ENCODE measurements around the gene USP34.

USP34 gene

GRCh38 chr2:61252031-61252430 lies 218.9 kb downstream of the USP34 start:
- Histone ChIP-seq H3K36me3 (peaks cover 60% of the 10 kb centered on the region), H3K27me3 (ENCODE audit: insufficient read depth, low read depth, severe bottlenecking) (no peaks in the 10 kb centered on the region), H3K9me3 (ENCODE audit: severe bottlenecking) (no peaks in the 10 kb centered on the region), H3K4me3 (ENCODE audit: low read depth, low read length) (no peak overlapping the region), H3K27ac (no peak overlapping the region)
- TF ChIP-seq CTCF (IDR thresholded peaks at IDR 0.05; ENCODE audit: low read depth, low read length): no peak
- no peak for DNase-seq

- no peaks in the 10 kb centered on the region for H3K27me3 ChIP-seq (ENCODE audit: insufficient read depth, low read depth, severe bottlenecking)
- no peak for TF ChIP-seq CTCF (IDR thresholded peaks at IDR 0.05; ENCODE audit: low read depth, low read length)
- no peaks in the 10 kb centered on the region for H3K9me3 ChIP-seq (ENCODE audit: severe bottlenecking)
- no peak overlapping the region for H3K27ac ChIP-seq
- DNase-seq: no peak
- H3K36me3 ChIP-seq: peaks cover 56% of the 10 kb centered on the region
- no peak overlapping the region for H3K4me3 ChIP-seq (ENCODE audit: low read depth, low read length)
Measured at GRCh38 chr2:61249521-61250071, 221.3 kb downstream of the USP34 start.

DNA sequence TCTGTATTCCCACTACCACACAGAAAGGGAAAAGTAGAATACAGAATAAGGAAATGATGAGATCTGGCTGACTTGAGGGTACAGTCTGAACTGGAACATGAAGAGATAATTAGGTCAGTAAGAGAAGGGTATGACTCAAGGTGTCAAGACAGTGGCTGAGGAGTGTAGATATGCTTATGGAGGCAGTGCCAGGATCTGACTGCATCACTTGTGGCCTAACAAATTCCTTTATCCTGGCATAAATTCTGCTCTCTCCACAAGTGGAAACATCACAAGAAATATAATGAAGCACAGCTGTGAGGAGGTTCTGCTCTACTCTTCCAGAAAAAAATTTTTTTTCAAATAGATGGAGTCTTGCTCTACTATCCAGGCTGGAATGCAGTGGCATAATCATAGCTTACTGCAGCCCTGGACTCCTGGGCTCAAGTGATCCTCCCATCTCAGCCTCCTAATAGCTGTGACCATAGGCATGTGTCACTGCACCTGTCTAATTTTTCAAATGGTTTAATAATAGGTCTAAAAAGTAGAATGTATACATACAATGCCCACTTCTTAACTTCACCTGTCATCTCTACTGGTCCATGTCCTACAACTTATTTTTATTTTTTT lies 223.6 kb downstream of the USP34 start:
- Histone ChIP-seq H3K36me3 (peaks cover 67% of the 10 kb centered on the region), H3K27me3 (ENCODE audit: insufficient read depth, low read depth, severe bottlenecking) (no peaks in the 10 kb centered on the region), H3K4me3 (ENCODE audit: low read depth, low read length) (no peak overlapping the region), H3K27ac (no peak overlapping the region), H3K9me3 (ENCODE audit: severe bottlenecking) (no peaks in the 10 kb centered on the region)
- TF ChIP-seq CTCF (IDR thresholded peaks at IDR 0.05; ENCODE audit: low read depth, low read length): no peak
- no peak for DNase-seq

DNA sequence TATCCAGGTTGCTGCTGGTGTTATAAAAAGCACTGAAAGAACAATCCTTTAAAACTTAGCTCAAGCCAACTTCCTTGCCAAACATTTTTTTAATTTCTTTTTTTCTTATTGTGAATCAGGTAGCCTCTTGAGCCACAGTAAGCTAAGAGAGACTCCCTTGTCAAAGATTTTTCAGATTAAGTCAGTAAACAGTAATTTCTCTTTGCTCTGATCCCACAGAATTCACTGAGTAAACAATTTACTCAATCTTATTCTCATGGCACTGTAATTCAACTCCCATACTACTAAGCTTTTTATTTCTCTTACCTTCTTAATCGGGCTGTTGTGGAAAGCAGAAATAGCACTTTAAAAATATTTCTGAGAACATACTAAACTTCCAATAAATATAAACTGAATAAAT lies 226.2 kb downstream of the USP34 start:
- no peak for DNase-seq
- no peaks in the 10 kb centered on the region for H3K9me3 ChIP-seq (ENCODE audit: severe bottlenecking)
- H3K36me3 ChIP-seq: peaks cover 77% of the 10 kb centered on the region
- no peak for TF ChIP-seq CTCF (IDR thresholded peaks at IDR 0.05; ENCODE audit: low read depth, low read length)
- no peaks in the 10 kb centered on the region for H3K27me3 ChIP-seq (ENCODE audit: insufficient read depth, low read depth, severe bottlenecking)
- no peak overlapping the region for H3K4me3 ChIP-seq (ENCODE audit: low read depth, low read length)
- H3K27ac ChIP-seq: no peak overlapping the region

GRCh38 chr2:61241266-61241665 lies 229.6 kb downstream of the USP34 start:
- Histone ChIP-seq H3K36me3 (peaks cover 54% of the 10 kb centered on the region), H3K4me3 (ENCODE audit: low read depth, low read length) (no peak overlapping the region), H3K9me3 (ENCODE audit: severe bottlenecking) (no peaks in the 10 kb centered on the region), H3K27me3 (ENCODE audit: insufficient read depth, low read depth, severe bottlenecking) (no peaks in the 10 kb centered on the region), H3K27ac (no peak overlapping the region)
- TF ChIP-seq CTCF (IDR thresholded peaks at IDR 0.05; ENCODE audit: low read depth, low read length): no peak
- DNase-seq: no peak
